Measurements from ENCODE around the gene MIER1. TPM values are rescaled to one million over a fixed set of nuclear protein-coding genes. Genes with fewer than 3 reads are reported as not detected.

Gene MIER1
- total and polyA plus RNA-seq, 9 of the 15 experiments (the other 6 are each of a cell fraction or from before 2014, with no cell fraction given) = 13.9 to 34.8 (median 21.5) TPM

- intact Hi-C loops (cut with micrococcal nuclease) = loop anchor here (5.0 kb wide), 2 partner anchors 52 to 502 kb away; partner anchors contain the start of gene SLC35D1
- Histone ChIP-seq H3K36me3 (ENCODE audit: control insufficient read depth, insufficient read depth, low read length) (peaks cover 37% of the 10 kb centered on the region; the same call in 2 of the 3 replicates), H3K9ac (ENCODE audit: insufficient read depth in 1 of 2, low read depth in 2 of 2, low read length in 2 of 2) (no peak overlapping the region), H3K4me2 (ENCODE audit: insufficient read depth, low read length) (no peak overlapping the region), H4K20me1 (replicated peaks; ENCODE audit: control insufficient read depth, insufficient read depth, low read length) (no peaks in the 10 kb centered on the region), H3K4me1 (replicated peaks in 1 of 2; ENCODE audit: control insufficient read depth in 2 of 2, insufficient read depth in 2 of 2, low read length in 2 of 2) (peaks cover 0 to 4% of the 10 kb centered on the region in 2 experiments; a peak in 2 of 5 replicates), H3K27me3 (ENCODE audit: control insufficient read depth in 2 of 2, insufficient read depth in 2 of 2, low read length in 2 of 2) (no peaks in the 10 kb centered on the region), H3K9me3 (replicated peaks; ENCODE audit: control insufficient read depth, insufficient read depth, low read depth, low read length) (no peaks in the 10 kb centered on the region), H3K4me3 (no peak overlapping the region), H2AFZ (ENCODE audit: low read depth, low read length) (no peak overlapping the region), H3K27ac (ENCODE audit: extremely low read depth, low read depth, low read length) (no peak overlapping the region), H3K9me1 (ENCODE audit: control insufficient read depth, insufficient read depth, low read length) (no peaks in the 10 kb centered on the region), H3K79me2 (ENCODE audit: control insufficient read depth, insufficient read depth, low read length) (no peaks in the 10 kb centered on the region)
- 64% methylated on average over 5 of the region's 7 CpGs for WGBS (ENCODE audit: insufficient coverage, low coverage, missing lambda C conversion rate)
- ATAC-seq = no peak
- ChIA-PET POLR2A (no interaction called here), CTCF (ENCODE audit: low intra/inter-chr PET ratio) (no interaction called here)
- TF ChIP-seq TAF9B (IDR thresholded peaks at IDR 0.05; ENCODE audit: partially characterized antibody) = no peak
- no peak for TF ChIP-seq NR1H2 (CRISPR knock-in tag; IDR thresholded peaks at IDR 0.05)
- TF ChIP-seq TEAD1 (CRISPR knock-in tag; IDR thresholded peaks at IDR 0.05) = no peak
- no peak for TF ChIP-seq MCM3 (IDR thresholded peaks at IDR 0.05)
- TF ChIP-seq, protein P1, sequence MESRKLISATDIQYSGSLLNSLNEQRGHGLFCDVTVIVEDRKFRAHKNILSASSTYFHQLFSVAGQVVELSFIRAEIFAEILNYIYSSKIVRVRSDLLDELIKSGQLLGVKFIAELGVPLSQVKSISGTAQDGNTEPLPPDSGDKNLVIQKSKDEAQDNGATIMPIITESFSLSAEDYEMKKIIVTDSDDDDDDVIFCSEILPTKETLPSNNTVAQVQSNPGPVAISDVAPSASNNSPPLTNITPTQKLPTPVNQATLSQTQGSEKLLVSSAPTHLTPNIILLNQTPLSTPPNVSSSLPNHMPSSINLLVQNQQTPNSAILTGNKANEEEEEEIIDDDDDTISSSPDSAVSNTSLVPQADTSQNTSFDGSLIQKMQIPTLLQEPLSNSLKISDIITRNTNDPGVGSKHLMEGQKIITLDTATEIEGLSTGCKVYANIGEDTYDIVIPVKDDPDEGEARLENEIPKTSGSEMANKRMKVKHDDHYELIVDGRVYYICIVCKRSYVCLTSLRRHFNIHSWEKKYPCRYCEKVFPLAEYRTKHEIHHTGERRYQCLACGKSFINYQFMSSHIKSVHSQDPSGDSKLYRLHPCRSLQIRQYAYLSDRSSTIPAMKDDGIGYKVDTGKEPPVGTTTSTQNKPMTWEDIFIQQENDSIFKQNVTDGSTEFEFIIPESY (CRISPR knock-in tag; IDR thresholded peaks at IDR 0.05) = 0 out of 2 replicates have a peak, but pooled peaks have one; percentile 32
- TF ChIP-seq CTCFL (IDR thresholded peaks at IDR 0.05; ENCODE audit: borderline replicate concordance, insufficient read depth, low read depth, low read length, poor library complexity, severe bottlenecking) = no peak
- 0 out of 2 replicates have a peak, but pooled peaks have one; percentile 29 for TF ChIP-seq ZNF384 (IDR thresholded peaks at IDR 0.05; ENCODE audit: low read depth, low read length)
- BruUV-seq (replicated peaks) = no TSS peak
- no peak for FAIRE-seq
- no peak for DNase-seq (ENCODE audit: extremely low read depth in 1 of 4, low spot score in 3 of 4)
- in situ Hi-C loops (cut with MboI) = loop anchor here (5.0 to 25.0 kb wide), 2 partner anchors 147 to 487 kb away; no protein-coding TSS in a partner anchor
These were observed 75.0 kb downstream of the MIER1 start for GRCh38 chr1:66999640-67000400.

All from K562 (cell line).